Breast epithelium (tissue), 4 donors: ENCODE data around the gene SOST. TPM values are rescaled to one million over a fixed set of nuclear protein-coding genes. Genes with fewer than 3 reads are reported as not detected.

ENCODE experiments used
- DNase-seq, 2 donors: peaks; one replicate each; pipeline ENCODE4 v3.0.0-alpha.2; 2019; ENCODE audit warnings: low spot score in 2 of 2
- H3K27ac ChIP-seq, 2 donors: fragments of 200-600 bp; sonication (generic) in 1 of 2; one replicate each; pipeline ENCODE4 v1.5.1; 2016 to 2019; ENCODE audit warnings: mild to moderate bottlenecking in 1 of 2
- H3K27me3 ChIP-seq, 2 donors: fragments of 200-600 bp; sonication (generic) in 1 of 2; one replicate each; pipeline versions ENCODE4 v1.5.1 to v1.6.0; 2017 to 2019; ENCODE audit warnings: control low read depth in 1 of 2, mild to moderate bottlenecking in 1 of 2
- H3K36me3 ChIP-seq: fragments of 200-600 bp; one replicate; pipeline ENCODE4 v1.5.1; 2019
- H3K4me1 ChIP-seq, 2 donors: fragments of 200-600 bp; sonication (generic); one replicate each; pipeline ENCODE4 v1.5.1; 2016 to 2019; ENCODE audit warnings: control low read depth in 1 of 2
- H3K4me3 ChIP-seq, 3 donors: fragments of 200-600 bp; sonication (generic); 1 replicate in 2 of 3; 2 replicates in 1 of 3; pipeline ENCODE4 v1.5.1; 2016 to 2019; ENCODE audit warnings: mild to moderate bottlenecking in 3 of 3, moderate library complexity in 2 of 3
- H3K9me3 ChIP-seq, 2 donors: fragments of 200-600 bp; sonication (generic) in 1 of 2; one replicate each; pipeline ENCODE4 v1.5.1; 2016 to 2019; ENCODE audit warnings: control low read depth in 1 of 2
- CTCF ChIP-seq, 3 donors: fragments of 450-650 bp; IDR thresholded peaks; one replicate each; pipeline ENCODE4 v1.5.1; 2016 to 2017; ENCODE audit warnings: antibody characterized with exemption in 3 of 3, mild to moderate bottlenecking in 3 of 3, moderate library complexity in 3 of 3
- POLR2A ChIP-seq: fragments of 450-650 bp; IDR thresholded peaks from one replicate; pipeline ENCODE4 v1.6.1; 2016; ENCODE audit warnings: antibody characterized with exemption, mild to moderate bottlenecking, moderate library complexity
- POLR2AphosphoS5 ChIP-seq, 3 donors: sonication (generic); formaldehyde crosslinking; IDR thresholded peaks; one replicate each; pipeline ENCODE4 v1.6.1; 2017; ENCODE audit warnings: antibody characterized with exemption in 3 of 3
- intact Hi-C: fragments of 100-400 bp; cut with DNase I; formaldehyde crosslinking; loops from one replicate; pipeline ENCODE4 v1.15.1; 2023; ENCODE audit warnings: low total_unique reads
- total RNA-seq, 3 donors: library from RNA; depleted of rRNA; stranded (reverse); fragments of >200 nt; gene quantifications; one replicate each; pipeline ENCODE4 v1.1.0, GENCODE V29; 2016

Gene SOST
- total RNA-seq, 3 donors from 2014 or later: not detected

DNA sequence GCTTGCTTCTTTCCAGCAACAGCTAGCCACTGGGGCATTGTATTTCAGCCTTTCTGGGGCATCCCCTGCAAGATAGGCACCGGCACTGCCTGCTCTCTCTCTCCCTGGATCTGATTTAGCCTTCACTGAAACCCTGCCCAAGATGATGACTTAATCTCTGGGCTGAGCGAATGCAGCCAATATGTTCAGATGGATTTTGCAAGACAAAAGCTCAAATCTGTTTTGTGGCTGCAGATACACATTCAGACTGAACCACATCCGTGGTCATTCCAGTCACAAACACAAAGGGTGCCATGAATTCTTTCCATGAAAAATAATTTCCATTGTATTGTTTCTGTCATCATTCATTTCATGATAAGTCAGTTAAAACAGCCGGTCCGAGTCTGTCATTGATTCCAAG is 24.2 kb downstream of the SOST start:
- intact Hi-C loops: no loop called here
- Histone ChIP-seq H3K4me3 (no peak overlapping the region), H3K27ac (no peak overlapping the region), H3K9me3 (no peaks in the 10 kb centered on the region), H3K4me1 (no peaks in the 10 kb centered on the region), H3K36me3 (no peaks in the 10 kb centered on the region), H3K27me3 (no peaks in the 10 kb centered on the region)
- TF ChIP-seq POLR2AphosphoS5 (IDR thresholded peaks at IDR 0.05) (no peak), CTCF (IDR thresholded peaks at IDR 0.05) (no peak), POLR2A (no peak)
- DNase-seq: no peak

- Histone ChIP-seq H3K27ac (no peak overlapping the region), H3K27me3 (no peaks in the 10 kb centered on the region), H3K9me3 (no peaks in the 10 kb centered on the region), H3K4me3 (no peak overlapping the region), H3K4me1 (no peaks in the 10 kb centered on the region), H3K36me3 (no peaks in the 10 kb centered on the region)
- intact Hi-C loops: no loop called here
- DNase-seq: no peak
- no peak for TF ChIP-seq POLR2A
- no peak for TF ChIP-seq CTCF (IDR thresholded peaks at IDR 0.05)
- no peak for TF ChIP-seq POLR2AphosphoS5 (IDR thresholded peaks at IDR 0.05)
Measured at GRCh38 chr17:43733956-43734355, 24.6 kb downstream of the SOST start.

- intact Hi-C loops: no loop called here
- Histone ChIP-seq H3K36me3 (no peaks in the 10 kb centered on the region), H3K4me1 (no peaks in the 10 kb centered on the region), H3K27ac (no peak overlapping the region), H3K4me3 (no peak overlapping the region), H3K27me3 (no peaks in the 10 kb centered on the region), H3K9me3 (no peaks in the 10 kb centered on the region)
- no peak for DNase-seq
- TF ChIP-seq POLR2A: no peak
- no peak for TF ChIP-seq POLR2AphosphoS5 (IDR thresholded peaks at IDR 0.05)
- TF ChIP-seq CTCF (IDR thresholded peaks at IDR 0.05): no peak
Measured at GRCh38 chr17:43732958-43733357, 25.6 kb downstream of the SOST start.

GRCh38 chr17:43728081-43728480 is 30.5 kb downstream of the SOST start:
- DNase-seq: no peak
- no peaks in the 10 kb centered on the region for H3K27me3 ChIP-seq
- no peak overlapping the region for H3K4me3 ChIP-seq
- H3K27ac ChIP-seq: no peak overlapping the region
- no peaks in the 10 kb centered on the region for H3K4me1 ChIP-seq
- H3K9me3 ChIP-seq: no peaks in the 10 kb centered on the region
- intact Hi-C loops: no loop called here
- H3K36me3 ChIP-seq: no peaks in the 10 kb centered on the region
- TF ChIP-seq POLR2AphosphoS5 (IDR thresholded peaks at IDR 0.05): no peak
- TF ChIP-seq CTCF (IDR thresholded peaks at IDR 0.05): no peak
- TF ChIP-seq POLR2A: no peak

- Histone ChIP-seq H3K27ac (no peak overlapping the region), H3K4me3 (no peak overlapping the region), H3K9me3 (no peaks in the 10 kb centered on the region), H3K4me1 (no peaks in the 10 kb centered on the region), H3K36me3 (no peaks in the 10 kb centered on the region), H3K27me3 (no peaks in the 10 kb centered on the region)
- DNase-seq: no peak
- TF ChIP-seq CTCF (IDR thresholded peaks at IDR 0.05) (no peak), POLR2A (no peak), POLR2AphosphoS5 (IDR thresholded peaks at IDR 0.05) (no peak)
- intact Hi-C loops: no loop called here
Measured at GRCh38 chr17:43723697-43724359, 34.8 kb downstream of the SOST start.
